Islet of Langerhans (tissue), 1 donor: Measurements from ENCODE around the gene DYRK1B.
"Not testable (repeated sequence)": the region's sequence is repeated elsewhere in the genome, so short reads cannot be mapped to it uniquely, and the experiment has no call there.

ENCODE experiments used
- FAIRE-seq: peaks from one replicate; lab custom pipeline; 2011; peaks lifted over from hg19 to GRCh38; lab: Jason Lieb, UNC

DYRK1B gene

DNA sequence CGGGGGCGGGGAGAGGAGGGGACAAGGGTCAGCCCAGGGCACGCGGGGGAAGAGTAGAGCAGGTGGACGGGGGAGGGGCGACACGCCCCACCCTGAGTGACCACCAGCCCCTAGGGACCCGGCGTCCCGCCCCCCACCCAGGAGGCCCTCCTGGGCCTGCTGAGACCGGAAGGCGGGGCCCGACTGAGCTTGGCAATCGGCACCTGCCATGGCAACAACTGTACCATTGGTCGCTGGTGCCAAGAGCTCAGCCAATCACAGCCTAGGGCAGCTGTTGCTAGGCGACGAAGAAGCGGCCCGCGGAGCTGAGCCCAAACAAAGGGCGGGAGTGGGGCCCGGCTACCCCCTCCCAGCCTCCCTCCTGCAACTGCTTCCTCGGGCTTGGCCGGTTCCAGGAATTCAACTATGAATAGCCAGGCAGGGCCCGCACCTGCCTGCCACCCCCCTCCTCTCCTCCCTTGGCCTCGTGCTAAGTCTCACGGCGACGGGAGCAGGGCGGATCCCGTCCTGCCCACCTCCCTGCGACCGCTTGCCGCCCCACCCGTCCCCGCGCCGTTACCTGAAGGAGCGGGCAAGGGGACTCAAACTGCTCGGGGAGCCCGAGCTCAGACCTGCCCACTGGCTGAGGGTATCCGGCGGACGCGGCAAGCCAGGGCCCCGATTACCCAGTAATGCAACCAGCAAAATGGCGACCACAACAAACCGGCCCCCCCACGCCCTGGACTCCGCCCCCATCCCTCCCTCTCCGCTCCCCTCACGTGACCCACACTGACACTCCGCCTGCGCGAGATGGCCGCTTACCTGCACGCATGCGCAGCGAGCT lies at the start of gene DYRK1B:
TSS of gene DYRK1B (minus strand) at position 699 of the 823 bp plus-strand sequence. CDS start 2,295 bp downstream, outside the sequence.
- FAIRE-seq = peak; percentile 38

DNA sequence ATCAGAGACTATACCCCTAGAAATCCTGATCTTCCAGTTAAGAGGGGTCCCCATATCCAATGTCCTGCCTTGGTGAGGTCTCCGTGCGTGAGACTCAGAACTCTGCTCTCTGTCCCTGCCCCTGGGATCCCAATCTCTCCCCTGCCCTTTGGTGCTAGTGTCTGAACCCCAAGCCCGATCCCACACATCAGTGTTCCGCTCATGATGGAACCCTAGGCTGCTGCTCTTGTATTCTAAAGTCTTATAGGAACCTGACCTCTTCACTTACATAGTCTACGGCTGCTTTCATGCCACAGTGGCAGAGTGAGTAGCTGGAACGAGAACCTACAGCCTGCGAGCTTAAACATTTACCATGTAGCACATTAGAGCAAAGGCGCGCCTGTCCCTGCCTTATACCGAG lies 48.7 kb upstream of the DYRK1B start:
- FAIRE-seq = not testable (repeated sequence)

GRCh38 chr19:39881495-39882110 lies 47.6 kb upstream of the DYRK1B start:
- not testable (repeated sequence) for FAIRE-seq

DNA sequence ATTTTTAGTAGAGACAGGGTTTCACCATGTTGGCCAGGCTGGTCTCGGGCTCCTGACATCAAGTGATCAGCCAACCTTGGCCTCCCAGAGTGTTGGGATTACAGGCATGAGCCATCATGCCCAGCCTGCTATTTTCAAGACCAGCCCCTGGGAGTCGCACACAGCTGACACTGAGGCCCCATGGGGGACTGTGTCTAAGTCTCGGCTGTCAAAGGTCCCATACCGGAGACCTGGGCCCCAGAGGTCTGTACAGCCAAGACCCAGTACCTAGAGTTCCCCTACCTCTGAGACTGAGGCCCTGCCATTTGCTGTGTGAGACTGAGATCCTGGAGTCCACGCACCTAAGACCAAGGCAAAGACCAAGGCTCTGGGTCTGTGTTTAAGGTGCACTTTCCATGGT lies 46.3 kb upstream of the DYRK1B start:
- FAIRE-seq = not testable (repeated sequence)

GRCh38 chr19:39879796-39880195 lies 45.8 kb upstream of the DYRK1B start:
- not testable (repeated sequence) for FAIRE-seq

DNA sequence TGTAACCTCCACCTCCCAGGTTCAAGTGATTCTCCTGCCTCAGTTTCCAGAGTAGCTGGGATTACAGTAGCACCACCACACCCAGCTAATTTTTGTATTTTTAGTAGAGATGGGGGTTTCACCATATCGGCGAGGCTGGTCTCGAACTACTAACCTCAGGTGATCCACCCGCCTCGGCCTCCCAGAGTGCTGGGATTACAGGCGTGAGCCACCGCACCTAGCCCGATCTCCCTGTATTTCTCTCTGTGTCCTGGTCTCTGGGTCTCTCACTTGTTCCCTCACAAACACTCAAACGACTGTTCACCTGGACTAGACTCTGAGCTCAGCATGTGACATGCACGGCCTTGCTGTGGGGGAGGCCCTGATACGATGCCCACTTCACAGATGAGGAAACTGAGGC lies 44.9 kb upstream of the DYRK1B start:
- FAIRE-seq = not testable (repeated sequence)

DNA sequence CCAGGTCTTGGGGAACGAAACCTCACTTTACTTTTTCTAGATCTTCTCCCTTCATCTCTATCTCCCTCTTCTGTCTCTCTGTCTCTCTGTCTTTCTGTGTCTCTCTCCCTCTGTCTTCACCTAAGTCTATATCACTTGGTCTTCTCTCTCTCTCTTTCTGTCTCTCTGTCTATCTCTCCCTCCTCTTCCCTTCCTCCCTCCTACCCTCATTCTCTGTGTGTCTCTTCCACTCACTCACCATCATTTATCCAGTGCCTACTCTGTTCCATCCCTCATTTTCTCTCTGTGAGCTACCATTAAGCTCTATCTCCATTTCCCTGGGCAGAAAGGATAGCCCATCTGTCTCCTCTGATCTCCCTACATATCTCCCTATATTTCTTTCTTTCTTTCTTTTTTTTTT lies 44.4 kb upstream of the DYRK1B start:
- FAIRE-seq = no peak

GRCh38 chr19:39877982-39878381 lies 44.0 kb upstream of the DYRK1B start:
- not testable (repeated sequence) for FAIRE-seq

DNA sequence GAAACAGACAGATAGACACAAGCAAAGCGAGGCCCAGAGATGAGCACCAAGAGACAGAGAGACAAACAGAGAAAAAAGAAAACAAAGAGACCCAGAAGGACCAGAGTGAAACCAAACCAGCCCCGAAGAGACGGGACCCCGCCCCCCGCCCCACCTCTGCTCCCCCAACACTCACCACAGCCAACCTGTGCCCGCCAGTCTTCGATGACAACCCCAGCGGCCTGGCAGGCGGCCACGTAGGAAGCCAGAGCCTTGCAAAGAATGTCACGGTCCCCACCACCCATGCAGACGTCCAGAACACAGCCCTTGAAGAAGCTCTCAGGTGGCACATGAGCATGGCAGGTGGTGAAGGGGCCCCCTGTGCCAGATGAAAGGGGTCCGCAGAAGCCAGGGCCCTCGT lies 43.5 kb upstream of the DYRK1B start:
- not testable (repeated sequence) for FAIRE-seq

GRCh38 chr19:39876486-39876885 lies 42.5 kb upstream of the DYRK1B start:
- FAIRE-seq = not testable (repeated sequence)

- not testable (repeated sequence) for FAIRE-seq
Measured at GRCh38 chr19:39875401-39875864, 41.5 kb upstream of the DYRK1B start.

- FAIRE-seq = no peak
Measured at GRCh38 chr19:39874404-39874803, 40.4 kb upstream of the DYRK1B start.

- FAIRE-seq = no peak
Measured at GRCh38 chr19:39873385-39873784, 39.4 kb upstream of the DYRK1B start.

DNA sequence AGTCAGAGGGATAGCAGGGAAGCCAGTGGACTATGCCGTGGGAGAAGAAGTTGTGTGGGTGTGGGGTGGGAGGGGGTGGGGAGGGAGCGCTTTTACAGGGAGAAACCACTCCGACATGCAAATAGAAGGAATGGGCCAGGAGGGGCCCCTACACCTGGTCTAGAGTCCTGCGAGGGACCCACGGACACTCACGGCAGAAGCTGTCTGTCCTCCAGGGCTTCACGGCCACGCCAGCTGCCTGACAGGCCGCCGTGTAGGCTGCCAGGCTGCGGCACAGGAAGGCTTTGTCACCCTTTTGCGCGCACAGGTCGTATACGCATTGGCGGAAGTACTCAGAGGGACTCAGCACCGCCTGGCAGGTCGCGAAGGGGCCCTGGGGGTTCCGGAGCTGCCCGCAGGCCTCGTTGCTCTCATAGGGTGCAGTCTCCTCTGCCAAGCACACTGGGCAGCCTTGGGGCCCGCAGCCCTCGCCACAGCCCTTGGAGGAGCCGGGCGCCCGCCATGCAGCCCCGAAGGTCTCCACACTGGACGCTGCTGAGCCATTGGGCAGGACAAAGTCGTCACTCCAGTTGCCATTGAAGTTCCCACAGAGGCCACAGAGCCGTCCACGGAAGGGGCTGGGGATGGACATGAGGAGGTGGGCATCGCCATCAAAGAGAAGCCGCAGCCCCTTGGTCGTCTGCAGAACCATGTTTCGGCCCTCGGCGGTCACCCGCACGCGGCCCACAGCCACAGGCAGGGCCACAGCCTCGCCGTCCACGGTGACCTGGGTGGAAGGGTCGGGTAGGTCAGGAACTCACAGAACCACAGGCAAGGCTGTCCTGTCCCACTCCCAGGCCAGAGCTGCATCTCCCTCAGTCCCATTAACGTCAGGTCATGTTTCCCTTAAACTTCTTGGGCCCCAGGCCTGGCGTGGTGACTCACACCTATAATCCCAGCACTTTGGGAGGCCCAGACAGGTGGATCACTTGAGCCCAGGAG lies 38.2 kb upstream of the DYRK1B start:
- no peak for FAIRE-seq

GRCh38 chr19:39871362-39871761 lies 37.4 kb upstream of the DYRK1B start:
- no peak for FAIRE-seq

DNA sequence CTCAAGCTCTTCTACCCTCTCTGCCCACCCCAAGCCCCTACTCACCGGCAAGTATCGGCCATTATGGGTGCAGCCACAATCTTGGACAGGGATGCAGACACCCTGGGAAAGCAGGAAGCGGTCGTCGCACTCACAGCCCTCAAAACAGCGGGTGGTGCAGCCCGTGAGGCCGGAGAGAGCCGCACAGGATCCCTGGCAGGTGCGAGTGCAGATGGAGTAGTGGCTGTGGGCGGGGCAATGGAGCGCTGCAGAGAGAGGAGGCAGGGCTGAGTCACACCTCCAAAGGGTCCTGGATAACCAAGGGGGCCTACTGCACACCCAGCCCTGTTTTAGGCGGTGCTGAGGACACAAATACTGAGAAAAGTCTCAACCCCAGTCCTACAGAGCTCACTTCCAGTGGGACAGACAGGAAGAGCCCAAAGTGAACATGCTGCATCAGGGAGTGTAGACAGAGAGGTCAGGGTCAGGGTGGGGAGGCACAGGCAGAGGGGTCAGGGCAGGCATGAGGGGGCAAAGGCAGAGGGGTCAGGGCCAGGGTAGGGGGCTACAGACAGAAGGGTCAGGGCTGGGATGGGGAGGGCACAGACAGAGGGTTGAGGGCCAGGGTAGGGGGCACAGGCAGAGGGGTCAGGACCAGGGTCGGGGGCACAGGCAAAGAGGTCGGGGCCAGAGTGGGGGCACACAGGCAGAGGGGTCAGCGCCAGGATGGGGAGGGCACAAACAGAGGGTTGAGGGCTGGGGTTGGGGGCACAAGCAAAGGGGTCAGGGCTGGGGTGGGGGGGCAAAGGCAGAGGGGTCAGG lies 36.4 kb upstream of the DYRK1B start:
- no peak for FAIRE-seq

DNA sequence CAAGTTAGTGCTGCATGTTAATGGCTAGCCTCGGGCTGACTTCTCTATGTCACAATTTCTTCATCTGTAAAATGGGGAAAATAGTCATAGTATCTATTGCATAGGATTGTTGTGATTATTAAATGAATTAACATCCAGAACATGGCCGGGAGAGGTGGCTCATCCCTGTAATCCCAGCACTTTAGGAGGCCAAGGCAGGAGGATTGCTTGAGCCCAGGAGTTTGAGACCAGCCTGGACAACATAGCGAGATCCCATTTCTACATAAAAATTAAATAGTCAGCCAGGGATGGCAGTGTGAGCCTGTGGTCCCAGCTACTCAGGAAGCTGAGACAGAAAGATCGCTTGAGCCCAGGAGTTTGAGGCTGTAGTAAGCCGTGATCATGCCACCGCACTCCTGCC lies 34.0 kb upstream of the DYRK1B start:
- FAIRE-seq = no peak

- FAIRE-seq = no peak
Measured at GRCh38 chr19:39867133-39867532, 33.2 kb upstream of the DYRK1B start.

GRCh38 chr19:39865953-39866352 lies 32.0 kb upstream of the DYRK1B start:
- no peak for FAIRE-seq

DNA sequence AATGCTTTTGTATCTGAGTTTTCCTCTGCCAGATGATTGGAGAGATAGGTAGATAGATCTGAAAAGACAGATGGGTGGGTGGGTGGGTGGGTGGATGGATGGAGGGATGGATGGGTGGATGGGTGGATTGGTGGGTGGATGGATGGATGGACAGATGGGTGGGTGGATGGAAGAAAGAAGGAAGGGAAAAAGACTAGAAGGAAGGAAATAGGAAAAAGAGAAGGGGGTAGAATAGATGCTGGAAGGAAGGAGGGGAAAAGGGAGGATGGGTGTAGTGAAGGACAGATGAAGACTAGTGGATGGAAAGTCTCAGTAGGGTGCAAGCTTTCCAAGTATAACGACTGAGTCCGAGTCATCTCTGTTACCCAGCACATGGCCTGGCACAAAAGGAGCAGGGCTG lies 31.2 kb upstream of the DYRK1B start:
- no peak for FAIRE-seq

GRCh38 chr19:39864118-39864517 lies 30.2 kb upstream of the DYRK1B start:
- no peak for FAIRE-seq

DNA sequence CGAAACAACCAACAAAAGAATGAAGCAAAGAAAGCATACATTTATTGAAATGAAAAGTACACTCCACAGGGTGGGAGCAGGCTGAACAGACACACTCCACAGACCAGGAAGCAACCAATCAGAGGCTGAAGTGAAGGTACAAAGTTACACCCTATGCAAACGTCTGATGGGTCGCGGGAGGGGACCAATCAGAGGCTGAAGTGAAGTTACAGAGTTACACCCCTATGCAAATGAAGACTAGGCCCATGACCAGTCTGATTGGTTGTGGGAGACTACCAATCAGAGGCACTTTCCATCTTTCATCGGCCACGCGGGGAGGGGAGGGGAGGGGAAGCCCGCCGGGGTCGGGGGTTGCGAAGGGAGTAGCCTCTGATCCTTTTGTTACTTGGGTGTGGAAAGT lies 24.6 kb upstream of the DYRK1B start:
- no peak for FAIRE-seq
